NB4 (cell line): ENCODE results near the gene PROSER2.

Source experiments
- POLR2A ChIP-seq: IDR thresholded peaks from 2 replicates; pipeline ENCODE4 v1.6.1; 2011; ENCODE audit warnings: mild to moderate bottlenecking; ENCODE audit not compliant: insufficient read length; ENCODE audit errors: extremely low read depth
- TF ChIP-seq, protein P1 (sequence below): IDR thresholded peaks from one replicate; pipeline ENCODE4 v1.5.1; 2012; ENCODE audit warnings: low read depth, low read length

GRCh38 chr10:11827414-11827813, 4.3 kb downstream of the PROSER2 start:
- TF ChIP-seq, protein P1, sequence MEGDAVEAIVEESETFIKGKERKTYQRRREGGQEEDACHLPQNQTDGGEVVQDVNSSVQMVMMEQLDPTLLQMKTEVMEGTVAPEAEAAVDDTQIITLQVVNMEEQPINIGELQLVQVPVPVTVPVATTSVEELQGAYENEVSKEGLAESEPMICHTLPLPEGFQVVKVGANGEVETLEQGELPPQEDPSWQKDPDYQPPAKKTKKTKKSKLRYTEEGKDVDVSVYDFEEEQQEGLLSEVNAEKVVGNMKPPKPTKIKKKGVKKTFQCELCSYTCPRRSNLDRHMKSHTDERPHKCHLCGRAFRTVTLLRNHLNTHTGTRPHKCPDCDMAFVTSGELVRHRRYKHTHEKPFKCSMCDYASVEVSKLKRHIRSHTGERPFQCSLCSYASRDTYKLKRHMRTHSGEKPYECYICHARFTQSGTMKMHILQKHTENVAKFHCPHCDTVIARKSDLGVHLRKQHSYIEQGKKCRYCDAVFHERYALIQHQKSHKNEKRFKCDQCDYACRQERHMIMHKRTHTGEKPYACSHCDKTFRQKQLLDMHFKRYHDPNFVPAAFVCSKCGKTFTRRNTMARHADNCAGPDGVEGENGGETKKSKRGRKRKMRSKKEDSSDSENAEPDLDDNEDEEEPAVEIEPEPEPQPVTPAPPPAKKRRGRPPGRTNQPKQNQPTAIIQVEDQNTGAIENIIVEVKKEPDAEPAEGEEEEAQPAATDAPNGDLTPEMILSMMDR: no peak
- TF ChIP-seq POLR2A: no peak
